Astrocyte (in vitro differentiated cells and primary cell): Measurements from ENCODE around the gene GNAI2.

ENCODE experiments used
- EZH2 ChIP-seq: IDR thresholded peaks from 2 replicates; pipeline ENCODE4 v1.6.1; 2012; ENCODE audit warnings: mild to moderate bottlenecking, low read length, inconsistent platforms; ENCODE audit not compliant: insufficient read depth
- TF ChIP-seq, protein P1 (sequence below): IDR thresholded peaks from 2 replicates; pipeline ENCODE4 v1.5.1; 2011; ENCODE audit warnings: low read depth, mild to moderate bottlenecking, inconsistent platforms, low read length, moderate library complexity; ENCODE audit not compliant: insufficient read depth

DNA sequence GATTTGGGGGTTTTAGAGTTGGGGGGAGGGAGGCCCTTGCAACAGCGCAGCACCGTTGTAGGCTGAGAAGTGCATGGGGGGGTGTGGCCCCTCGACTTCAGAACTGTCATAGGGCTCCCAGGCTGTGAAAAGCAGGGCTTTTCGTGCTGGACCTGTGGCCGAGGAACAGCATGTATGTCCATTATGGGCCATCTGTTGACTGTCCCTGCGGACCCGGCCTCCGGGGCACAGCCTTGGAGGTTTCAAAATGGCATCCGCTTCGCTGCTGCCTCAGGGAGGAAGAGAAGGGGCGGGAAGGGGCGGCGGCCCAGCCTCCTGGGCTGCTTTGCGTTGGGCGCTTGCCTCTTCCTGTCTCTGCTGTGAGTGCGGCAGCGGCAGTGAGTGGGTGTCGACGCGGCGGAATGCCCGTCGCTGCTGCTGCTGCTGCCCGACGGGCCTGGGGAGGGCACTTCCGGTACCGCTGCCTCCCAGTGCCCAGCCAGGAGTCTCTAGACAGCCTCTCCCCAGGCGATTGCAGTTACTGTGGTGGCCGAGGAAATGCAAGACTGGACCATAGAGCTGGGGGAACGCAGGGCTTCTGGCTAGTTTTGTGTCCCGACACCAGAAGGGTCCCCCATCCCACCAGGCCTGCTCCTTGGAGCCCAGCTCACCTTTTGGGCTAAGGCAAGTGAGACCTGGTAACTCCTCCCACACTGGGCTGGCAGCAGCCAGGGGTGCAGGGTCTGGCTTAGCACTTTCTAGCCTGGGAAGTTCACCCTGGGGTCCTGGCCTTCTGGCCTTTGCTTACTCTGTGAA lies 1.9 kb downstream of the GNAI2 start:
- TF ChIP-seq EZH2, result no peak
- TF ChIP-seq, protein P1, sequence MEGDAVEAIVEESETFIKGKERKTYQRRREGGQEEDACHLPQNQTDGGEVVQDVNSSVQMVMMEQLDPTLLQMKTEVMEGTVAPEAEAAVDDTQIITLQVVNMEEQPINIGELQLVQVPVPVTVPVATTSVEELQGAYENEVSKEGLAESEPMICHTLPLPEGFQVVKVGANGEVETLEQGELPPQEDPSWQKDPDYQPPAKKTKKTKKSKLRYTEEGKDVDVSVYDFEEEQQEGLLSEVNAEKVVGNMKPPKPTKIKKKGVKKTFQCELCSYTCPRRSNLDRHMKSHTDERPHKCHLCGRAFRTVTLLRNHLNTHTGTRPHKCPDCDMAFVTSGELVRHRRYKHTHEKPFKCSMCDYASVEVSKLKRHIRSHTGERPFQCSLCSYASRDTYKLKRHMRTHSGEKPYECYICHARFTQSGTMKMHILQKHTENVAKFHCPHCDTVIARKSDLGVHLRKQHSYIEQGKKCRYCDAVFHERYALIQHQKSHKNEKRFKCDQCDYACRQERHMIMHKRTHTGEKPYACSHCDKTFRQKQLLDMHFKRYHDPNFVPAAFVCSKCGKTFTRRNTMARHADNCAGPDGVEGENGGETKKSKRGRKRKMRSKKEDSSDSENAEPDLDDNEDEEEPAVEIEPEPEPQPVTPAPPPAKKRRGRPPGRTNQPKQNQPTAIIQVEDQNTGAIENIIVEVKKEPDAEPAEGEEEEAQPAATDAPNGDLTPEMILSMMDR, result no peak
